ENCODE results near the gene ACTL8. TPM values are rescaled to one million over a fixed set of nuclear protein-coding genes. Genes with fewer than 3 reads are reported as not detected.

The ACTL8 gene
- total and polyA plus RNA-seq, 9 donors: 0.18 to 0.80 TPM; not detected in 7

- intact Hi-C loops (cut with DNase I): no loop called here
- no peak overlapping the region for H3K4me3 ChIP-seq
- no peaks in the 10 kb centered on the region for H3K27me3 ChIP-seq
- H3K4me1 ChIP-seq (ENCODE audit: insufficient read depth): no peaks in the 10 kb centered on the region
- TF ChIP-seq EP300 (IDR thresholded peaks at IDR 0.05) (no peak), POLR2A (IDR thresholded peaks at IDR 0.05) (no peak), CTCF (IDR thresholded peaks at IDR 0.05) (no peak)
- no peaks in the 10 kb centered on the region for H3K9me3 ChIP-seq
- H3K27ac ChIP-seq: no peak overlapping the region
- no peaks in the 10 kb centered on the region for H3K36me3 ChIP-seq
- 71 to 87% (median 82%) methylated on average over 1 of the region's 1 CpG for WGBS, 3 donors
- DNase-seq: no peak
Observed at GRCh38 chr1:17860812-17861211, 105.7 kb downstream of the ACTL8 start.

- H3K4me3 ChIP-seq: no peak overlapping the region
- H3K27me3 ChIP-seq: no peaks in the 10 kb centered on the region
- H3K9me3 ChIP-seq: no peaks in the 10 kb centered on the region
- no peaks in the 10 kb centered on the region for H3K36me3 ChIP-seq
- 14 to 20% (median 18%) methylated on average over 3 of the region's 3 CpGs for WGBS, 3 donors
- H3K27ac ChIP-seq: no peak overlapping the region
- no peak for TF ChIP-seq CTCF (IDR thresholded peaks at IDR 0.05)
- no peak for TF ChIP-seq POLR2A (IDR thresholded peaks at IDR 0.05)
- intact Hi-C loops (cut with DNase I): no loop called here
- no peaks in the 10 kb centered on the region for H3K4me1 ChIP-seq (ENCODE audit: insufficient read depth)
- DNase-seq: no peak
Observed at GRCh38 chr1:17861685-17862084, 106.6 kb downstream of the ACTL8 start.

- H3K9me3 ChIP-seq: no peaks in the 10 kb centered on the region
- 37 to 51% (median 50%) methylated on average over 2 of the region's 2 CpGs for WGBS, 3 donors
- no peaks in the 10 kb centered on the region for H3K4me1 ChIP-seq (ENCODE audit: insufficient read depth)
- TF ChIP-seq CTCF (IDR thresholded peaks at IDR 0.05): no peak
- TF ChIP-seq POLR2A (IDR thresholded peaks at IDR 0.05): no peak
- no peak for TF ChIP-seq EP300 (IDR thresholded peaks at IDR 0.05)
- H3K27ac ChIP-seq: no peak overlapping the region
- no peak for DNase-seq
- H3K27me3 ChIP-seq: no peaks in the 10 kb centered on the region
- H3K4me3 ChIP-seq: no peak overlapping the region
- intact Hi-C loops (cut with DNase I): no loop called here
- no peaks in the 10 kb centered on the region for H3K36me3 ChIP-seq
Observed at GRCh38 chr1:17862121-17862520, 107.0 kb downstream of the ACTL8 start.

- H3K4me1 ChIP-seq (ENCODE audit: insufficient read depth): no peaks in the 10 kb centered on the region
- H3K4me3 ChIP-seq: no peak overlapping the region
- no peak overlapping the region for H3K27ac ChIP-seq
- no peaks in the 10 kb centered on the region for H3K27me3 ChIP-seq
- H3K9me3 ChIP-seq: no peaks in the 10 kb centered on the region
- intact Hi-C loops (cut with DNase I): no loop called here
- TF ChIP-seq CTCF (IDR thresholded peaks at IDR 0.05) (no peak), EP300 (IDR thresholded peaks at IDR 0.05) (no peak), POLR2A (IDR thresholded peaks at IDR 0.05) (no peak)
- WGBS, 3 donors: 61 to 71% (median 71%) methylated on average over 9 of the region's 9 CpGs
- H3K36me3 ChIP-seq: no peaks in the 10 kb centered on the region
- DNase-seq: no peak
Observed at GRCh38 chr1:17865912-17866739, 111.0 kb downstream of the ACTL8 start.

Measured in ovary (tissue), 9 donors.